NCI-H82 treated with DMSO at 0.1 percent for 48 hours (cell line): ENCODE measurements around the gene ARAP2.

ENCODE experiments used
- DNase-seq: peaks from one replicate; lab custom pipeline; 2025; ENCODE audit not compliant: unreplicated experiment; lab: John Stamatoyannopoulos, UW

The ARAP2 gene

DNA sequence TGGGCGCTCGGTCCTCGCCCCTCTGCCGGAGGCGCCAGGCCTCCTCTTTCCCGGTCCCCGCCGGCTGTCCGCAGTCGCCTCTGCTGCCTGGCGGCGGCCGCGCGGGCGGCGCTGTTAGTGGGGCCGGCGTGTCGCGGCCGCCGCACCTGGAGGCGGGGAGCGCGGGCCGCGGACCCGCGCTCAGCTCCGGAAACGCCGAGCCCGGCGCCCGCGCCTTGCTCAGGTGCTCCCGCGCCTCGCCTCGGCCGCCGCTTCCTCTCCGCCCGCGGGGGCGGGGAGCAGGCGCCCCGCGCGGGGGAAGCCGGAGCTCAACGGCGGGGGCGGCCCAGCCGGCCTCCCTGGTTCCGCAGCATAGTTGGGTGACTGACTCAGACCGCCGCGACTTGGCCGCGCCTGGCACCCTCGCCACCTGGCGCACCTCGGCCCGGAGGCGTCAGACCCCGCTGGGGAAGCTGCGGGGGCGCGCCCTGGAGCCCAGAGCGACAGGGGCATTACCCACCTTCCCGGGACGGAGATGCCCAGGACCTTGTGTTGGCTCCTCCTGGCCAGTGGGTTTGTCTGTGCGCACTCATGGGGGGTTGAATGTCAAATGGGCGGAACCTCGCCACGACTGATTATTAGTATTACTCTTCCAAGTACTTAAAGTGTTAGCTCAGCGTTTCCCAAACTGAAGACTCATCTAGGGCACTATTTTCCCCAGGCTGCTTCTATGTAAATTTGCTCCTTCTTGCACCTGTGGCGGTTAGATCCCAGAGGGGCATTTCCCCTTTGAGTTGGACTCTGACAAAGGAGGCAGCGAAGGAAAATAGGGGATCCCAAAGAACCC lies at the start of gene ARAP2:
ARAP2 (minus strand) TSS at position 258 of the 826 bp plus-strand sequence. CDS start 15,028 bp downstream, outside the sequence.
- DNase-seq = no peak

DNA sequence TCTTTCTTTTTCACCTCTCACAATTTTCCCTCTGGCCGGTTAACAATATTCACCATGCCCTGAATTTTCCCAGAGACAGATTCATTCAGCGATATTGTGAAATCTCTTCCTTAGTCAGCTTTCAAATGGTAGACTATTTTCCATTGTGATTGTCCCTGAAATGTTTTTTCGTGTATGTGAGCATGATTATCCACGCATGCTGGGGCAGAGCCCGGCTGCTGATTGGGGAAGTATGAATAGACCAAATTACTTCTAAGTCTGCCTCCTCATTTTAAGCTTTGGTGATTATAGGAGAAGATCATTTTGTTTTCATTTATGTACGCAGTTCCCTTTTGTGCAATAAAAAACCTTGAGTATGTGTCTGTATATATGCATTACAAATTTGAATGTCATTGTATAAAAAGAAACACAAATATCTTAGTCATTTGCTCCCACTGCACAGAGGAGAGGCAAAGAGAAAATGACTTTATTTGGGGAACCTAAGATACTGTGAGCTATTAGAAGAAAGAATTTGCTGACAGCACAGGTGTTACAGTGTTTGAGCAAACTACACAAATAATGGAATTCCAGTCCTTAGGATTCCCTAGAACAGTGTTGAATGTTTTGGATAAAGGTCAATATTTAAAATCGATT lies 48.4 kb upstream of the ARAP2 start:
- no peak for DNase-seq

DNA sequence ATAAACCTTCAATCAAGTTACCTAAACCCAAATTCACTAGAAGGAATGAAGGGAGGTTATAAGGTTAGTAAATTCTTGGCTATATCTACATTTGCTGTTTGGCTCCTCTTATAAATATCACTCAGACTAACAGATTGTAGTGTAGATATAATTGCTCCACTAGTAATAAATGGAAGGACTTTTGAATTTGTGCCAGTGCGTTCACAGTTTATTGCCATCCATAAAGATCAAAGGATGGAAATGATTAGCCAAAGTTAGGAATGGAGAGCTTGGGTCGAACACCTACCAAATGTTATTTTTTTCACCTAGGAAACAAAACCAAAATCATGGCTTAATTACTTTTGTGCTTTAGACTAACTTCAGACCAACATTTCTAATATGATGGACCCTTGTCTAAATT lies 46.3 kb upstream of the ARAP2 start:
- DNase-seq = no peak

- DNase-seq = no peak
Measured at GRCh38 chr4:36288731-36289426, 44.6 kb upstream of the ARAP2 start.

DNA sequence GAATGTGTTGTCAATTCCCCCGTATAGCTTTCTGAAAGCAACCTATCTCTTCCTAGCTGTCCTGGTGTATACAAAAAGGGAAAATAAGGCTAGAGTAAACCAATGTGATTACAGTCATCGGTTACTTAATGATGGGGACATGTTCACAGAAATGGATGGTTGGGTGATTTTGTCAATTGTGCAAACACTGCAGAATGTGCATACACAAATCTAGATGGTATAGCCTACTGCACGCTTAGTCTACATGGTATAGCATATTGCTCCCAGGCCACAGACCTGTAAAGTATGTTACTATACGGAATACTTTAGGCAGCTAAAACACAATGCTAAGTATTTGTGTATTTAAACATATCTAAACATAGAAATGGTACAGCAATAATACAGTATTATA lies 42.2 kb upstream of the ARAP2 start:
- DNase-seq = no peak

GRCh38 chr4:36285784-36286480 lies 41.6 kb upstream of the ARAP2 start:
- DNase-seq = no peak

DNA sequence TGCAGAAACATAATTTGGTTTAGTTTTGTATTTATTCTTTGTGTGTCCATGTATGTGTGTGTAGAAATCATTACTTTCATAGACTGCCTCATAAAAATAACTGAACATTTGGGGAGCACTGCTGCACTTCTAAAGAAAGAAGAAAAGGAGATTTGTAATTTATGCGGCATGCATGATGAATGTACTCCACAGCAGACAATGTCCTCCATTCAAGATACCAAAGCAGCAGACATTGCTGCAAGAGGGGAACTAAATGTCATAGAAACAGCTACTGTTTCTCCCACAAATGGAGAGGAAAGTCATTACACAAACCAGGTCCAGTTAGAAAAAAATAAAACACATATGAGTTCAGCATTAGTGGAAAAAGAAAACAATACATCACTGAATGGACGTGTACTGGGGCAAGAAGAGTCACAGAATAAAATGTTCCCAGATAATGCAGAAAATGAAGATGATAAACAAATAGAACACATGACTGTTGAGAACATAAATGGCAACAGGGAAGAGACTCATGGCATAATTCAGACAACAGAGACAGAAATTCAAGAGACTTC lies 39.7 kb upstream of the ARAP2 start:
- DNase-seq = no peak

DNA sequence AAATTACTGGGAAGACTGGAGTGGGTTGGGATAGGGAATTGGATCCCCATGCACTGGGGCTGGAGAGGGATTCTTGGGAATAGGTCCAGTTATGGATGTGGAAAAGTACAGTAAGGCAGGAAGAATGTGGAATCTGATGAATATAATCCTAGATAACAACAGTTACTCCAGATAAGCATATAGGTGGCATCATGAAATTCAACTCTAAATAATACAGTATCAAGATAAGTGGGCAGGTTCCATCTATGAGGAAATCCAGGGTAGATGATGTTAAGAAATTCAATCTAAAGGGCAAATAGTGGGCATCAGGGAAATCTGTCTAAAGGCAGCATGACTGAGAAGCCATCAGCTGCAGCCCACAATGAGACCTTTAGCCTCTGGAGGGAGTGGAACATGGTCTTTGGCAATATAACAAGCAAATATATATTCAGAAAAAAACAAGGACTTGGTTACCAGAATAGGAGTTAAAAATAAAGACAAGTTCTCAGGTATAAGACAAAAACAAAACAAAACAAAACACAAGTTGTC lies 38.3 kb upstream of the ARAP2 start:
- no peak for DNase-seq

GRCh38 chr4:36281384-36282106 lies 37.2 kb upstream of the ARAP2 start, which contains the start of gene DTHD1:
DTHD1 (plus strand) TSS chr4:36281616; CDS start chr4:36281759, 143 bp downstream.
- DNase-seq = no peak

GRCh38 chr4:36280555-36280954 lies 36.2 kb upstream of the ARAP2 start:
- DNase-seq = no peak

DNA sequence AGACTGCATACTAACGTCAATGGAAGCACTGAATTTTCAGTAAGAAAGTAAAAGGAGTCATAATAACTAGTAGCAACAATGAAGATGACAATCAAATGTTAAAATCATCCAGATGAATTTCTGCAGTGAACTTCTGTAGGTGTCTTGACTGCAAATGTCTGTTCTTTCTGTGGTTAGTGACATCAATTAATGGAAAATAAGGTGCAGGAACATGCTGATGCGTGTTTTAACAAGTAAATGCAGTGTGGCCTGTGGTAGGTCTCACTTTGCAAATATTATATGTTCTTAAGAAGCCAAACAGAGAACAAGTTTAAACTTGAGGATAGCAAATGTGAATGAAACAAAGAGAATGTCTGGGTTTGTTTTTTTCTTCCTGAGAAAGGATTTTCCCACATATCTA lies 34.5 kb upstream of the ARAP2 start:
- DNase-seq = no peak

DNA sequence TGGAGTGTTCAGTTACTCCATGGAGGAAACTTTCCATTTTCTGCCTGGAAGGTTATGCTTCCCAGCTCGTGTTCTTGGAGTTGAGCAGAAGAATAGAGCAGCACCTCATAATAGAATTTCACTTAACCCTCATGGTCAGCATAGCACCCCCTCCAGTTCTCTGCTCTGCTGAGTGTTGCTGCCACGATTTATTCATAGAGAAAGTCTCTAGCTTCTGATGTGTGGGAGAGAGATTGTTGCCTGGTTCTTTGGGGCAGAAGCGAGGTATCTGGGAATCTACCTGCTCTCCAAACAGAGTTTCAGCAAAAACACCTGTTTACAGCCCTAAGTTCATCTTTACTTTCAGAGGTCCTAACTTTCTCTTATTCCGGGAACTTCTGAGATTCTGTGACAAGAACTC lies 33.2 kb upstream of the ARAP2 start:
- DNase-seq = no peak

GRCh38 chr4:36274158-36274557 lies 29.8 kb upstream of the ARAP2 start:
- DNase-seq = no peak

- DNase-seq = no peak
Measured at GRCh38 chr4:36273276-36273675, 29.0 kb upstream of the ARAP2 start.

GRCh38 chr4:36269533-36270173 lies 25.3 kb upstream of the ARAP2 start:
- DNase-seq = no peak

DNA sequence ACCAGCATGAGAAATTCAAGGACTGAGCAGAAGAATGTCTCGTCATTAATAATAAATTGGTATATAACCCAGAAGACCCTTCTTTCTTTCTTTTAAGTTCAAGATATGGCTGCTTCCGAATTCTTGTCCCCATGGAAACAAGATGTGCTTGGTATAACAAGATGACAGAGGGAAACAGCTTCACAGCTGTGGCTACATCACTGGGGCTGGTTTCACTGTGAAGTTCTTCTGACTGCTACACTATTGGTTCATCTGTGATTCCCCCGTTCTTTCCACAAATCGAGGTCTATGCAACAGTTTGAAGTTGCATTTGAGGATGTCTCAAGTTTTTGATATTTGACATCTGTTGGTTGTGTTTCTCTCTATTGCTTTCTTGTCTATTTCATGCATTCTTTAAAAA lies 24.8 kb upstream of the ARAP2 start:
- DNase-seq = no peak

DNA sequence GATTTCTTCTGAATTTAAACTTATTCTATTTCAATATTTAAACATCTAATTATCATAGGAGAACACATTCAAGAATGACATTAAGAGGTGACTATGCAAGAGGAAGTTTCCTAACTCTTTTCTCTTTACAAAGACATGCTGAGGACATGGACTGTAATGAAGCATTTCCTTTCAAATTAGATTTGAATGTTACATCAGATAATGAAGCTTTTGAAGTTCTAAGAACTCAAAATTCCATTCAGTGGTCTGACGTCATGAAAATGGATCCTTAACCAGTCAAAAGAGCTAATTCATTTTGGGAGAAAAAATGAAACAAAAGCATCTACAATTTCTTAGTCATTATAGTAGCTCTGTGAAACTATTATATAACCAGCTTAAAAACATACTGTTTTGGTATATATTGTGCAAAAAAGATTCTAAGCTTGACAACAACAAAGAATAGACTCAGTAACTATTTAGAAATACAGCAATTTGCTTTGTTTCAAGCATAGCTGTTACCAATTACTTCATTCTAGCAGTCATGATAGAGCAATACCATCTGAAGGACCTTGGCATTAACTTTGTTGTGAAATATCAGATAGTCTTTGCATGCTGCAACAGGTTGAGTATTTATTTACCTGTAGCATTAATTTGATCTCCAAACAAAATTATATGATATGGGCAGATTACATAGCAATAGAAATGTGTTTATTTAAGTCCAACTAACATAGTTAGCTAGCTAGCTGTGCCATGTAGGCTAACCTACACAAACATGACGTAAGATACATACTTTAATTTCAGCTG lies 23.4 kb upstream of the ARAP2 start:
- no peak for DNase-seq

DNA sequence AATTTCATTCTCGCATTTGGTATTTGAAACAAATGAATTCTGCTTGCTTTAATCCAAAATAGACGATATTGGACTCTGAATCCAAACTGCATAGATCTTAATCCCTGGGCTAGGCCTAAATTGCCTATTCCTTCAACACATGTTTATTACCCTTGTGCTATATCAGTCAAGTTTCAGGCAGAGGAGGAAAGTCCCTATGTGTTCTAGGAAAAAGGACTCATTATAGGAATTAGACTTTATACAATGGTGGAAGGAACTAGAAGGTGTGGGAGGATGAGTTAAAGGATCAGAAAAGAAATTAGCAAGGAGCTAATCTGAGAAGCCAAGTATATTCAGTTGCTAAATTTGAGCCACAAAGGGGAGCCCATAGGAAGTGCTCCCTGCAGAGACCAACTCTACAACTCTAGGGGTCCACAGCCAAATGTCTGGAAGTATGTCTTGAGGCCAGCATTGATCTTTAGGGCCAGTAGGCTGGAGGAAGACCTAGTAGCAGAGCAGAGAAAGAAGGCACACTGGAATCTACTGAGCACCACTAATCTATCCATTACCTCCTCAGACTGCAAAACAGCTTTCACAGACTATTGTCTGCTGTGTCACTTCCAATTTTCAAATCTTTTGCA lies 20.0 kb upstream of the ARAP2 start:
- no peak for DNase-seq
